HG03442 (cell line): ENCODE results near the gene PPIP5K2.
"Not testable (repeated sequence)": the region's sequence is repeated elsewhere in the genome, so short reads cannot be mapped to it uniquely, and the experiment has no call there.

ENCODE experiments used
- ATAC-seq: cut with Tn5 transposase; IDR thresholded peaks from one replicate; pipeline ENCODE4 v1.9.1; 2021; ENCODE audit warnings: mild to moderate bottlenecking, moderate library complexity; ENCODE audit not compliant: unreplicated experiment

Gene PPIP5K2

DNA sequence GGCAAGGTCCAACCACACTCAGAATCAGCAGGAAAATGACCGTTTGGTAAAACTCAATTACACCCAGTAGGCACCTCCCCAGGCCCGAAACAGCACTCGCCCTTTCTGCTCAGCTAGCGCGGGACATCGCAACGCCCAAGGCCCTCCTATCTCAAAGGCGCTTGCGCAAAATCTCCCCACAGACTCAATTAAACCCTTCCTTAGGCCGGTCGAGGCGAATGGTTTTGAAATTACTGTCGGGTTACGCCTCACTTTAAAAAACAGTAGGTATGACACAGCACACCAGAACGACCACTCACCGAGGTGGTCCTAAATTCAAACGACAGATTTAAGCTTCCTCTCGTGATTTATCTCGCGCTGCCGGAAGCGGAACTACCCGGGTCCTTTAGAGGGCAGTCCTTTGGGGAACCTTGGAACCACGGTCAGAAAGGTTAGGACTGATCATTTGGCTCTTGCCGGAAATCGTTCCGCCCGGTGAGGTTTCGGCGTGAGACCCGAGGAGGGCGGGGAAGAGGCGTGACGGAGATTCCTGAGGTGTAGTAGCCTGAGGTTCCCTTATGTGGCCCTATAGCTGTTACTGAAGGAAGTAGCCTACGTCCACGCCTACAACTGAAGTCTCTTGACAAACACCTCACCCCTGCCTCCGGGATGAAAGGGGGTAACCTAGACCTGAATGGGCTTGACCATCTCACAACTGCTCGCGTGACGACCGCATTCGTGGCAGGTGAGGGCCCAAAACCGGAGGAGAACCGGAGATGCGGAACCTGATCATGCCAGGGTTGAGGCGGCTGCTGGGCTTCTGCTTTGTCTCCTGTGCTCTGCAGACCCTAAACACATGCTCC, at the start of gene PPIP5K2, which contains the start of gene GIN1:
TSS of gene PPIP5K2 (plus strand) at position 537 of the 842 bp plus-strand sequence. CDS start 9,289 bp downstream, outside the sequence.
TSS of gene GIN1 (minus strand) at position 374 of the 842 bp plus-strand sequence. CDS start 11,431 bp downstream, outside the sequence.
- peak; percentile 92 for ATAC-seq

DNA sequence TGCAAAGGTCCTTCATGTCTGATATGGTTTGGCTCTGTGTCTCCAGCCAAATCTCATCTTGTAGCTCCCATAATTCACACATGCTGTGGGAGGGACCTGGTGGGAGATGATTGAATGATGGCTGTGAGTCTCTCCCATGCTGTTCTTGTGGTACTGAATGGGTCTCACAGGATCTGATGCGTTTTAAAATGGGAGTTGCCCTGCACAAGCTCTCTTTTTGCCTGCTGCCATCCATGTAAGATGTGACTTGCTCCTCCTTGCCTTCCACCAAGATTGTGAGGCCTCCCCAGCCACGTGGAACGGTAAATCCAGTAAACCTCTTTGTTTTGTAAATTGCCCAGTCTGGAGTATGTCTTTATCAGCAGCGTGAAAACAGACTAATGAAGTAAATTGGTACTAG, 46.6 kb upstream of the PPIP5K2 start:
- not testable (repeated sequence) for ATAC-seq

DNA sequence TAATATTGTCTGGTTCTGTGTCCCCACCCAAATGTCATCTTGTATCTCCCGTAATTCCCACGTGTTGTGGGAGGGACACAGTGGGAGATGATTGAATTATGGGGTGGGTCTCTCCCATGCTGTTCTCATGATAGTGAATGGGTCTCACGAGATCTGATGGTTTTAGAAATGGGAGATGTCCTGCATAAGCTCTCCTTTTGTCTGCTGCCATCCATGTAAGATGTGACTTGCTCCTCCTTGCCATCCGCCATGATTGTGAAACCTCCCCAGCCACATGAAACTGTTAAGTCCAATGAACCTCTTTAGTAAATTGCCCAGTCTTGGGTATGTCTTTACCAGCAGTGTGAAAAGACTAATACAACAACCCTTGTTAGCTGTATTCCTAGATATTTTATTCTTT, 44.7 kb upstream of the PPIP5K2 start:
- no peak for ATAC-seq

DNA sequence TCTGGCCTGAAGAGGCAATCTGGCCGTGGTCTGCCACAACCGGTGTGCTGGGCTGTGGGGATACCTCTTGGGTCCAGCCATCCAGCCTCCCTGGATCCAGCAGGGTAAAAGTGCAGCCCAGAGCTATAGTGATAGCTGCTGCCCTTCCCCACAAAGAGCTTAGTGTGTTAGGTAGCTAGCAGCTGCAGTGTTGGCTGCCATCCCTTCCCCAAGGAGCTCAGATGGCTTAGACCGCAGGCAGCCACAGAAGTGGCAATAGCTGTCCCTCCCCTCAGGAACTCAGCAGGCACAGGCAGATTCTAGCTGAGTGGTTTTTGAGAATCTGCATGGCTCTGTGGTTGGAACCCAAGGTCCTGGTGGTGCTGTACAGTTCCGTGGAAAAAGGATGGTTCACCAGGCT, 40.3 kb upstream of the PPIP5K2 start:
- no peak for ATAC-seq

DNA sequence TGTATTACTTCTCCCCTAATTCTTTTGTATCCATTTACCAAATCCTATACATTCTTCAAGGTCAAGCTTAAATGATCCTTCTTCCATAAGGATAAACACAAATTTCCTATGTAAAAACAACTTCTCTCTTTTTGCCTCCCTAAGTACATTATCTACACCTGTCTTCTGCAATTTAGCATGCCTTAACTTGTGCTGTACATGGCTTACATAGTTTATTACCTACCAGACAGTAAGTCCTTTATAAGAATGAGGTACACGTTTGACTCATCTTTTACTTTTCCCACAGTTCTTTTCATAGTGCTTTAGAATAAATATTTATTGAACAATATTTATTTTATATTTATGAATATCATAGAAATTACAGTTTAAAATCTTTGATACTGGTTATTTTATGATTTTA, 33.6 kb upstream of the PPIP5K2 start:
- ATAC-seq: no peak

DNA sequence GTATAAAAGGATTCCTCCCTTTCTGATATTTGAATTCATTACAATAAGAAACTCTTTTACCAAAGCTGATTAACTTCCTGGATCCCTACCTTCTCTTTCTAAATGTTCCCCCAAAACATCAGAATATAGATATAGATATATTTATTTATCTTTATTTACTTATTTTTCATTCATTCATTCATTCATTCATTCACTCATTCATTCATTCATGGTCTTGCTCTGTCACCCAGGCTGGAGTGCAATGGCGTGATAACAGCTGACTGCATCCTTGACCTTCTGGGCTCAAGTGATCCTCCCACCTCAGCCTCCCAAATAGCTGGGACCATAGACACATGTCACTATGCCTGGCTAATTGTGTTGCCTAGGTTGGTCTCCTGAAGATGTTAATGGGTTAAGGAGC, 30.8 kb upstream of the PPIP5K2 start:
- ATAC-seq: no peak

DNA sequence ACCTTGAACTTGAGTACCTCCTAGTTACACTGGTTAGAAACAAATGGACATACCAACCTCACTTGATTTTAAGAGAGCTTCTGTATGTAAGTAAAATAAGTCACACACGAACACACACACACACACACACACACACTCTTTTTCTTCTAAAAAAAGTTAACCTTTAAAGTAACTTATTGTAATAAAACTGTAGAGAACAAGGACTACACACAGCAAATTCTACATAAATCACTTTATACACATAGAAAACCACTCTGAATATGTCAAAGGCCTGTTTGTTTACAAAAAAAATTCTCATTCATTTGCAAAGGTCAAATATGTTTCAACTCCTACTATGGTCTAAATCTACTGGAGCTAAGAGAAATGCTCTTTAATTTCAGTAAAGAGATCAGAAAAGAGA, 29.3 kb upstream of the PPIP5K2 start:
- ATAC-seq: no peak

DNA sequence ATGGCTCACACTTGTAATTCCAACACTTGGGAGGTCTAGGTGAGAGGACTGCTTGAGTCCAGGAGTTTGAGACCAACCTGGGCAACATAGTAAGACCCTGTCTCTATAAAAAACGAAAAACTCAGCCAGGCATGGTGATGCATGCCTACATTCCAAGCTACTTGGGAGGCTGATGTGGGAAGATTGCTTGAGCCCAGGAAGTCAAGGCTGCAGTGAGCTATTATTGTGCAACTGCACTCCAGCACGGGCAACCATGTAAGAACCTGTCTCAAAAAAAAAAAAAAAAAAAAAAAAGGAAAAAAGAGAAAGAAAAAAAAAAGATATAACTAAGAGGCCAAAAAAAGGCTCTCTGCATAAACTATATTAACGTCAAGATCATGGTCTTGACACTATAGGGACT, 27.4 kb upstream of the PPIP5K2 start:
- no peak for ATAC-seq

DNA sequence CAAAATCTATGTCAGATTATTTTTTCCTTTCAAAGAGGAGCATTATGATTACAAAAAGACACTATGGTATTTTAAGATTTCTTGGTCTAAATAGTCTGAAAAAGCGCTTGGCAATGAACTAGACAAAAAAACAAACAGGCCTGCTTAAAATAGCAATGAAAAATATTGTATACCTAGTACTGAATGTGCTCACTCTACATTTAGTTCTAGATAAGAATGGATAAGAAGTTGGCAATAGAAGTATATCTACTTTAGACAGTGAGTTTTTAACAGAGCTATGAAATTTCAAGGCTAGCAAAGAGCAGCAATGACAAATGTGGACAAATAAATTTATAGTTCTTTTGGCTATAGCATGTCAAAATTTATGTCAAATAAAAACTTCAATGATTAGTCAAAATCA, 26.4 kb upstream of the PPIP5K2 start:
- ATAC-seq: no peak

DNA sequence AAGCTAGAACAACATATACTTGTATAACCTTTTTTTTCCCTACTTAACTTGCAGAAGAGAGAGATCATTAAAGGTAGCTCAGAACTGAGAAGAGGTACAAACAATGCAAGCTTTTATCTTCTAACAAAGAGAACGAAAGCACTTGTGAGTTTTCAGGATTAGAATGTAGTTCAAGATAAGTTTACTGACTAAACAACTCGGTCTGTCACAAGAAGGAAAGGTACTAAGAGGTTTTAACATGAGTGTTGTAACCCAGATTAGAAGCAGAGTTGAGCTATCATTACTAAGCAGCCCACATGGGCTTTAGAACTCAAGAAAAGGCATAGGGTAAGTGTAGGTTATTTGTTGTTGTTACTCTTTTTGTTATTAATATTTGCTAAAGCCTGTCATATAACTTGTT, 25.4 kb upstream of the PPIP5K2 start:
- no peak for ATAC-seq

DNA sequence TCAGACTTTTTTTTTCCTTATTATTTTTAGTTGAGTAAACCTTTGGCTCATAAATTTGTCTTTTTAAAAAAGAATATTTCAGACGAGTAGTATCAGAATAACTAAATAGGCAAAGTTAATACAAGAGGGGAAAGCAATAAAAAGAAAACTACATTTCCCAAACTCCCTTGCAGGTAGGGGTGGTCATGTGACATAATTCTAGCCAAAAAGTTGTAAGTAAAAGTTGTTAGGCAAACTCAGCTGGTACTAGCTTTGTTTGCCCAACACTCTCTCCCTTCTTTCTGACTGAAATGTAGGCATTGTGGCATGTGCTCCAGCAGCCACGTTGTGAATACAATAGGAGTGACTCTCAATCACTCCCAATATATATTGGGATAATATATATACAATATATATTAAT, 21.1 kb upstream of the PPIP5K2 start:
- no peak for ATAC-seq

DNA sequence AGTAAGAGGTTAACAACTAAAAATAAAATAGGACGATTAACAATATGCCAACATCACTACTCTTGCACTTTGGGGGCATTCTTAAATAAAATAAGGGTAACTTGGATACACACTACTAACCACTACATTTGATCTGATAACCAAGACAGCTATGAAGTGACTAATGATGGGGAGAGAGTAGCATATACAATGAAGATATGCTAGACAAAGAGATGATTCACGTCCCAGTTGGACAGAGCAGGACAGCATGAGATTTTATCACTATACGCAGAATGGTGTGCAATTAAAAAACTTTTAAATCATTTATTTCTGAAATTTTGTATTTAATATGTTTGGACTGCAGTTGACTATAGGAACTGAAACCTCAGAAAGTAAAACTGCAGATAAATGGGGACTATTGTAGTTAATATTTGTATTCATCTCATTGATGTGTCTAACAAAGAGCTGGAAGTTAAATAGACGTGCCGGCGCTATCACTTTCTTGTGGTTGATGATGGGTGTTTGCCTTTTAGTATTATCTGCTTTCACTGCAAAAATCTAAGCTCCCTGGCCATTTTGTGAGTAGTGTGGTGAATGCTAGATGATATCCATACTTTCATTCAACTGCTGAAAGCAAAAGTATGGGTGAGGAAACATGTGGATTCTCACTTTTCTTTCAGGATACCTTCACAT, 18.9 kb upstream of the PPIP5K2 start:
- no peak for ATAC-seq

DNA sequence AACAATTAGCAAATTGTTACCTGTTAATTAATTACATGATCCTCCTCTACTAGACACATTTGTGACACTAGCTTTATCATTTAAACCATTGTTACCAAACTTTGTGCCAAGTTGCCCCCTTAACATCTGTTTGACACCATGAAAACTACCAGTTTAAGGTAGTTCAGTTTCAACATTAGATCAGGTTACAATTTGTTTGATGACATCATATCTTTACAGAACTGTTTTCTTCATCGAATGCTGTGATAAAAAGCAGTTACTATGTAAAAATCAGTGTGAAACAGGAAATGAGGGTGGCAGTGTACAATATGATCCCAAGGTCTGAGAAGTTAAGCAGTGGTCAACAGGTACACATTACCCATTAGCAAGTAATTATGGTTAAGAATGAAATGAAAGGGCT, 17.9 kb upstream of the PPIP5K2 start:
- ATAC-seq: no peak

DNA sequence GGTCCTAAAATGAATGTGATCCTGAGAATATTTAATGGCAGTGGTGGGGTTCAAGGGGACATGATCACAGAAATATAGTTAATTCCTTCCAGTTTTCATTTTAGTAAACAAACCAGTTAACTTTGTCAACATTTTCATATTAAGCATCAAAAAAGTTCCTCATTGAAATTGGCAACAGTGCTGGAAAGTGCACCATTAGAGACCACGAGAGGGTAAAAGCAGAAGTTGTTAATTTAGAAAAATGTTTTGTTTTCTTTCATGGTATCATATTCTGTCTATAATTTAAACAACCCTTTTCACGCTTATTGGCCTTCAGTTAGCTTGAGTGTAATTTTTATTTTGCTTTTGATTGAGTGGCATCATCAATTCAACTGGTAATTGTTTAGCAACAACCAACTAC, 12.0 kb upstream of the PPIP5K2 start:
- no peak for ATAC-seq

DNA sequence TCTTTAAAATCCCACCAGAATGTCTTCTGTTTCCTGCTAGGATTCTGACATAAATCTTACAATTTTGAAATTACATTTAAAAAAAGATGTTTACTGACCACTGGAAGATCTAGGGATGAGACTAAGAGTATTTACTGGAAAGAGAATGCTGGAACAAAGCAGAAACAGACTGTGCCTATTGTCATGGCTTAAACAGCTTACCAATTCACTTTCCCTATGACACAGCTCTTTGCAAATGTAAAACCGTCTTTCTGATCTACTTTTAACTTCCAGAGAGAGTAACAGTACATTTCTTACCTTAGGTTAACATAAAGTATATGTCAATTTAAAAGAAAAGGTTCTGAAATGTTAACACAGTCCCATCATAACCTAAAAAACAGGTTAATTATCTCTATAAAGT, 10.8 kb upstream of the PPIP5K2 start:
- ATAC-seq: no peak

DNA sequence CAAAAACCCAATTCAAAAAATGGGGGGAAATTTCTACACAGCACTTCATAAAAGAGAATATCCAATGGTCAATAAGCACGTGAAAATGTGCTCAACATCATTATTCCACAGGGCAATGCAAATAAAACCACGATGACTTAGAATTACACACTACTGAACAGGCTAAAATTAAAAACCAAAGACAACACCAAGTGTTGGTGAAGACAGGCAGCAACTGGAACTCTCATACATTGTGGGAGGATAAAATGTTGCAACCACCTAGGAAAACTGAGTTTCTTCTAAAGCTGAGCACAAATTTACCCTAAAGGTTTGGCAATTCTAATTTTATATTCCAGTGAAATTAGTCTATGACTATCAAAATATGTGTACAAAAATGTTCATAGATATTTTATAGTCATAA, 9.7 kb upstream of the PPIP5K2 start:
- no peak for ATAC-seq

DNA sequence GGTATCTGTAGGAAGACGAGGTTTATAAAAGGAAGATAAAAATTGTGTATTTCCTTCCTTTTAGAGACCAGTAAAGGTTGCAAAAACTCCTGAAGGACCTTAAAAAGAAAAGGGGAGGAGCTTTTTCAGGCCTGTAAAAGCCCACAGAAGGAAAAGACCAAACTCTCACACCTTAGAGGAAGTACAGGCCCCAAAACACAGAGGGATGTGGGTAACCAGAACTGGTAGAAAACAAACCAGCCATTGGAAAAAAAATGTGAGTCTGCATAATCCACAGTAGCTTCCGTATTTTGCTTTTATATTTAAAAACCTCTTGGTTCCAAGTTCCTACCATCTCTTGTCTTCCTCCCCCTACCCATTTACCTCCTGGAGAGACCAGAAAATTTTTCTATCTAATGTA, 8.6 kb upstream of the PPIP5K2 start:
- ATAC-seq: no peak

DNA sequence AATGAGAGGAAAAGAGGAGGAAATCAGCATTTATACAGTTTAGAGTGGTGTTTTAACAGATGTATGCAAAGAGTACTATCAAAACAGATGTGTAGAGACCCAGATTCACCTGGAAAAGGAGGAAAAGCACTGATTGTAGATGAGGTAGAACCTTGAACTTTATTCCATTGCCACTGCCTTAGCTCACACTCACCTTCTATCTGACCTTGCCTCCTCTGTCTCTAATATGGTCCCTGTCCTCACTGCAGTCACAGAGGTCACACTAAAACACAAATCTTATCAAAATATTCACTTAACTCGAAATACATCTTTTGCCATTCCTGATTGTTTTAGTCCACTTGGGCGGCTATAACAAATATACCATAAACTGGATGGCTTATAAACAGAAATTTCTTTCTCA, 7.2 kb upstream of the PPIP5K2 start:
- ATAC-seq: no peak

DNA sequence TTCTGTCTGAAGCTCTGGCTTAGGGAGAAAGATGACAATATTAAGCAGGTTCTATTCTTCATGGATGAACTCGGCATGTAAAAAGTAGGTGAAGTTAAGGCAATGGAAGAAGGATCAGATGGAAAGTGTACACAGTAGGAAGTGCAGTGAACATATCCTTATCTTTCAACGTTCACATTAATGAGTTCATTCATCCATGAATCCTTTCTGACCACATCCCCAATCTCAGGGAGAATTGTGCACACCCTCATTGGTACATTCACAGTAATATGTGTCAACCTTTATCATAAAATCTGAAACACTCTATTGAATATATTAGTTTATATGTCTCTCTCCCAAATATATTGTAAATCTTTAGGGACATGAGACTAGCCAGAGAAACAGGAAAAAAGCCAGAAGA, 5.7 kb upstream of the PPIP5K2 start:
- ATAC-seq: no peak

DNA sequence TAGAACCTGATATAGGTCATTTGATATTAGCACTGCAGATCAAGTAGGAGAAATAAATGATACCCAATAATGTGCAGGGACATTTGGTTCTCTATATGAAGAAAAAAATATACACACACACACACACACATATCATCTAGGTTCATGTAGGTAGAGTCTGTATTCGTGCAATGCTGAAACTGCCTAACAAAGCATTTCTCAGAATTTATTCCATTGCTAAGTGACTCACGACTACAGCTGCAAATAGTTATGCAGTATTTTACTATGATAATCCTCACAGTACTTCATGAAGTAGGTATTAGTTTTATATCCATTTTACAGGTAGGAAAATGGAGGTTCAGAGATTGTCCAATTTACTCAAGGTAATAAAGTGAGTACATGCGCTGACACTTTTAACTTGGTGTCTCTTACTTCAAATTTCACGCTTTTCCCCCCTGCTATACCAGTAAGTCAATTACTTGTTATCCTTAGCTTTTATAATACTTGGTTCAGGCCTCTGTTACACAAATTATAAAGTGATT, 2.6 kb upstream of the PPIP5K2 start:
- ATAC-seq: no peak

DNA sequence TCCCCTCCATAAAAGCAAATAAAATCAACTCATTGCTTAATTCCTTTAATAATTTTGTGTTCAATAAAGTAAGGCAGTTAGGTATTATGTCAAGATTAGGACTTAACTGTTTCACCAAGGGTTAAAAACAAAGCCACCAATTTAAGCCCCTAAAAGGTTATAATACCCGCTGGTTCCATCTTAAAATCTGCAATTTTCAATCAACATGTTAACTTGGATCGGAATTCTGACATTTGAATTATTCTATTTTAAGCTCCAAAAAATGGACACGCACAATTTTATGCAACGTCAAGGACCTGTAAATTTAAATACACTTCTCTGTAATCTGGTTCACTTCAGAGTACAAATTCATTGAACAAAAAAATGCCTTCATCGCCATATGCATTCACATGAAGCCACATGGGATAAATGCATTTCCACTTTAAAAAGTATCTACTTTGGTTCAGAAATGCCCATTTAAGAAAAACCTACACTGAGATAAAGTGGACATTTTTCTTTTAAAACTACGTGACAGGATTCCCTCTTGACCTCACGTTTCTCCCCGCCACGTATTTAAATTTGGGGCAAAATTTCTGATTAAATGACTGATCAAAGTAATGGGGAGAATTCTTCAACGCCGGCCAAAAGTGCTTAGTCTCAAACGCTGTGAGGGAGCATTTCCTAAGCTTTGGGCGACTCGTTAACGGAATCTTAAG, 884 bp upstream of the PPIP5K2 start:
- ATAC-seq: no peak
